ENCODE measurements around the gene CAMK2N1. TPM values are rescaled to one million over a fixed set of nuclear protein-coding genes. Genes with fewer than 3 reads are reported as not detected.

Gene CAMK2N1
- total and polyA plus RNA-seq, 2 of the 13 experiments (the other 11 are each of a cell fraction or from before 2014, with no cell fraction given), result 38.0 to 38.6 TPM

- TF ChIP-seq, protein P1, sequence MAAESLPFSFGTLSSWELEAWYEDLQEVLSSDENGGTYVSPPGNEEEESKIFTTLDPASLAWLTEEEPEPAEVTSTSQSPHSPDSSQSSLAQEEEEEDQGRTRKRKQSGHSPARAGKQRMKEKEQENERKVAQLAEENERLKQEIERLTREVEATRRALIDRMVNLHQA (CRISPR knock-in tag; IDR thresholded peaks at IDR 0.05), result no peak
- TF ChIP-seq ZNF264 (CRISPR knock-in tag; IDR thresholded peaks at IDR 0.05), result no peak
- TF ChIP-seq, protein P2, sequence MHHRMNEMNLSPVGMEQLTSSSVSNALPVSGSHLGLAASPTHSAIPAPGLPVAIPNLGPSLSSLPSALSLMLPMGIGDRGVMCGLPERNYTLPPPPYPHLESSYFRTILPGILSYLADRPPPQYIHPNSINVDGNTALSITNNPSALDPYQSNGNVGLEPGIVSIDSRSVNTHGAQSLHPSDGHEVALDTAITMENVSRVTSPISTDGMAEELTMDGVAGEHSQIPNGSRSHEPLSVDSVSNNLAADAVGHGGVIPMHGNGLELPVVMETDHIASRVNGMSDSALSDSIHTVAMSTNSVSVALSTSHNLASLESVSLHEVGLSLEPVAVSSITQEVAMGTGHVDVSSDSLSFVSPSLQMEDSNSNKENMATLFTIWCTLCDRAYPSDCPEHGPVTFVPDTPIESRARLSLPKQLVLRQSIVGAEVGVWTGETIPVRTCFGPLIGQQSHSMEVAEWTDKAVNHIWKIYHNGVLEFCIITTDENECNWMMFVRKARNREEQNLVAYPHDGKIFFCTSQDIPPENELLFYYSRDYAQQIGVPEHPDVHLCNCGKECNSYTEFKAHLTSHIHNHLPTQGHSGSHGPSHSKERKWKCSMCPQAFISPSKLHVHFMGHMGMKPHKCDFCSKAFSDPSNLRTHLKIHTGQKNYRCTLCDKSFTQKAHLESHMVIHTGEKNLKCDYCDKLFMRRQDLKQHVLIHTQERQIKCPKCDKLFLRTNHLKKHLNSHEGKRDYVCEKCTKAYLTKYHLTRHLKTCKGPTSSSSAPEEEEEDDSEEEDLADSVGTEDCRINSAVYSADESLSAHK (CRISPR knock-in tag; IDR thresholded peaks at IDR 0.05; ENCODE audit: borderline replicate concordance), result no peak
- TF ChIP-seq, protein P3, sequence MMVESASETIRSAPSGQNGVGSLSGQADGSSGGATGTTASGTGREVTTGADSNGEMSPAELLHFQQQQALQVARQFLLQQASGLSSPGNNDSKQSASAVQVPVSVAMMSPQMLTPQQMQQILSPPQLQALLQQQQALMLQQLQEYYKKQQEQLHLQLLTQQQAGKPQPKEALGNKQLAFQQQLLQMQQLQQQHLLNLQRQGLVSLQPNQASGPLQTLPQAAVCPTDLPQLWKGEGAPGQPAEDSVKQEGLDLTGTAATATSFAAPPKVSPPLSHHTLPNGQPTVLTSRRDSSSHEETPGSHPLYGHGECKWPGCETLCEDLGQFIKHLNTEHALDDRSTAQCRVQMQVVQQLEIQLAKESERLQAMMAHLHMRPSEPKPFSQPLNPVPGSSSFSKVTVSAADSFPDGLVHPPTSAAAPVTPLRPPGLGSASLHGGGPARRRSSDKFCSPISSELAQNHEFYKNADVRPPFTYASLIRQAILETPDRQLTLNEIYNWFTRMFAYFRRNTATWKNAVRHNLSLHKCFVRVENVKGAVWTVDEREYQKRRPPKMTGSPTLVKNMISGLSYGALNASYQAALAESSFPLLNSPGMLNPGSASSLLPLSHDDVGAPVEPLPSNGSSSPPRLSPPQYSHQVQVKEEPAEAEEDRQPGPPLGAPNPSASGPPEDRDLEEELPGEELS (CRISPR knock-in tag; IDR thresholded peaks at IDR 0.05), result no peak
- no peak for TF ChIP-seq ZNF672 (CRISPR knock-in tag; IDR thresholded peaks at IDR 0.05)
- no peak for TF ChIP-seq DR1 (CRISPR knock-in tag; IDR thresholded peaks at IDR 0.05)
- TF ChIP-seq ZNF646 (CRISPR knock-in tag; IDR thresholded peaks at IDR 0.05), result no peak
- no peak for TF ChIP-seq POGZ (CRISPR knock-in tag; IDR thresholded peaks at IDR 0.05)
Measured at GRCh38 chr1:20533635-20534034, 47.6 kb upstream of the CAMK2N1 start (continued).
